C4-2B (cell line): ENCODE results near the gene KDM6A.

ENCODE experiments used
- ZFX ChIP-seq: fragments of 450-650 bp; IDR thresholded peaks from 2 replicates; pipeline ENCODE4 v1.6.1; 2017
- TF ChIP-seq, protein P1 (sequence below): fragments of 450-650 bp; conservative IDR thresholded peaks from 2 replicates; pipeline ENCODE4 v1.5.1; 2017; ENCODE audit warnings: mild to moderate bottlenecking

DNA sequence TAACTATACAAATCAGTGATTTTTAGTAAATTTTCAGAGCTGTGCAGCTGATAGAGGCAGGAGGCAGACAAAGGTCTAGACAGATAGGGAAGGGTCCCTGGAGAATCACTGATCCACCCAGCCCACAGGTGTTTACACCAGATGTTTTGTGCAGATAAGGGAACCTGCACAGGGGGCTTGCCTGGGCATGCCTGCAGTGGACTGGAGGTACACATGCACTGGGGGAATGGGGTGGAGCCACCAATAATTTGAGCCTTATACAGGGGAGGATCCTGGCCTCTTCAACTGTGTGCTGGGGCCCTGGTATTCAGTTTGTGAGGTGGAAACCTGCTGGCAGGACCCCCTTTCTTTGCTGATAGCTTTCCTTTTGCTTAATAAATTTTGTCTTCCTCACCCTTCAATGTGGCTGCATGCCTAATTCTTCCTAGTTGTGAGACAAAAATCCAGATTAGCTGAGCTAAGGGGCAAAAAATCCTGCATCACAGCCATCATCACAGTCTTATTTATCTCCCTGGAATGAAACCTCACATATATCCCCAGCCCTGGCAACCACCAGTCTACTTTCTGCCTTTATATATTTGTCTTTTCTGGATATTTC lies 102.8 kb downstream of the KDM6A start:
- TF ChIP-seq, protein P1, sequence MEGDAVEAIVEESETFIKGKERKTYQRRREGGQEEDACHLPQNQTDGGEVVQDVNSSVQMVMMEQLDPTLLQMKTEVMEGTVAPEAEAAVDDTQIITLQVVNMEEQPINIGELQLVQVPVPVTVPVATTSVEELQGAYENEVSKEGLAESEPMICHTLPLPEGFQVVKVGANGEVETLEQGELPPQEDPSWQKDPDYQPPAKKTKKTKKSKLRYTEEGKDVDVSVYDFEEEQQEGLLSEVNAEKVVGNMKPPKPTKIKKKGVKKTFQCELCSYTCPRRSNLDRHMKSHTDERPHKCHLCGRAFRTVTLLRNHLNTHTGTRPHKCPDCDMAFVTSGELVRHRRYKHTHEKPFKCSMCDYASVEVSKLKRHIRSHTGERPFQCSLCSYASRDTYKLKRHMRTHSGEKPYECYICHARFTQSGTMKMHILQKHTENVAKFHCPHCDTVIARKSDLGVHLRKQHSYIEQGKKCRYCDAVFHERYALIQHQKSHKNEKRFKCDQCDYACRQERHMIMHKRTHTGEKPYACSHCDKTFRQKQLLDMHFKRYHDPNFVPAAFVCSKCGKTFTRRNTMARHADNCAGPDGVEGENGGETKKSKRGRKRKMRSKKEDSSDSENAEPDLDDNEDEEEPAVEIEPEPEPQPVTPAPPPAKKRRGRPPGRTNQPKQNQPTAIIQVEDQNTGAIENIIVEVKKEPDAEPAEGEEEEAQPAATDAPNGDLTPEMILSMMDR: no peak
- no peak for TF ChIP-seq ZFX
